Upper lobe of left lung (tissue), 6 donors: ENCODE measurements around the gene RHBDL2. TPM values are rescaled to one million over a fixed set of nuclear protein-coding genes. Genes with fewer than 3 reads are reported as not detected.
"Not testable (repeated sequence)": the region's sequence is repeated elsewhere in the genome, so short reads cannot be mapped to it uniquely, and the experiment has no call there.

Experiments
- ATAC-seq, 2 donors: fragments of 200-7000 bp; cut with Tn5 transposase; one replicate each; pipeline ENCODE4 v1.9.1; 2022; ENCODE audit warnings: mild to moderate bottlenecking in 2 of 2, moderate library complexity in 2 of 2; ENCODE audit not compliant: low FRiP score in 2 of 2
- DNase-seq, 2 donors: peaks; one replicate each; pipeline ENCODE4 v3.0.0-alpha.2; 2019 to 2020
- H3K27ac ChIP-seq, 4 donors: fragments of 200-600 bp; sonication (generic); one replicate each; pipeline ENCODE4 v1.5.1; 2016 to 2019
- H3K27me3 ChIP-seq, 4 donors: fragments of 200-600 bp; sonication (generic); one replicate each; pipeline ENCODE4 v1.5.1; 2017 to 2019
- H3K36me3 ChIP-seq, 4 donors: fragments of 200-600 bp; sonication (generic); one replicate each; pipeline ENCODE4 v1.5.1; 2016 to 2019
- H3K4me1 ChIP-seq, 4 donors: fragments of 200-600 bp; sonication (generic); one replicate each; pipeline ENCODE4 v1.5.1; 2018 to 2019
- H3K4me3 ChIP-seq, 4 donors: fragments of 200-600 bp; sonication (generic); one replicate each; pipeline ENCODE4 v1.5.1; 2017 to 2019; ENCODE audit warnings: mild to moderate bottlenecking in 2 of 4, moderate library complexity in 1 of 4
- H3K9me3 ChIP-seq, 4 donors: fragments of 200-600 bp; sonication (generic); one replicate each; pipeline ENCODE4 v1.5.1; 2018 to 2019
- CTCF ChIP-seq, 6 experiments: fragments of 450-650 bp in 4 of 6; fragments of 200-600 bp in 2 of 6; sonication (generic) in 2 of 6; IDR thresholded peaks; one replicate each; pipeline ENCODE4 v1.5.1; 2016 to 2019; ENCODE audit warnings: antibody characterized with exemption in 6 of 6
- EP300 ChIP-seq, 4 donors: sonication (generic); formaldehyde crosslinking; IDR thresholded peaks; one replicate each; pipeline ENCODE4 v1.5.1; 2017; ENCODE audit warnings: antibody characterized with exemption in 4 of 4, control low read depth in 2 of 4
- POLR2A ChIP-seq, 4 donors: fragments of 450-650 bp; IDR thresholded peaks; one replicate each; pipeline ENCODE4 v1.5.1; 2016 to 2017; ENCODE audit warnings: antibody characterized with exemption in 4 of 4, mild to moderate bottlenecking in 2 of 4
- POLR2AphosphoS5 ChIP-seq, 2 donors: sonication (generic); formaldehyde crosslinking; IDR thresholded peaks; one replicate each; pipeline ENCODE4 v1.5.1; 2017; ENCODE audit warnings: antibody characterized with exemption in 2 of 2
- WGBS, 2 donors: methylation state at CpG; one replicate each; pipeline ENCODE4 v1.1.5; 2017 to 2018; 5-methylcytosine and 5-hydroxymethylcytosine counted together
- total RNA-seq, 6 donors: library from RNA; depleted of rRNA in 4 of 6; stranded (reverse); fragments of >200 nt in 4 of 6; gene quantifications; one replicate each; pipeline versions ENCODE4 v1.1.0 to v1.2.1, GENCODE V29; 2016 to 2021
- donor health status: DM: no; HTN: no; CAD: no; lungs with moderate emphysema.
- donor health status: DM: no; HTN: yes; CAD: no; lungs with severe emphysema.

RHBDL2 gene
- total RNA-seq, 6 donors from 2014 or later = 0.43 to 7.8 (median 2.2) TPM

- Histone ChIP-seq H3K4me3 (no peak overlapping the region), H3K36me3 (peaks cover 4 to 82% (median 37%) of the 10 kb centered on the region in 4 donors), H3K4me1 (peaks cover 6 to 23% (median 19%) of the 10 kb centered on the region in 4 donors), H3K9me3 (no peaks in the 10 kb centered on the region), H3K27me3 (no peaks in the 10 kb centered on the region), H3K27ac (no peak overlapping the region)
- DNase-seq = no peak
- no peak for TF ChIP-seq CTCF (IDR thresholded peaks at IDR 0.05)
- TF ChIP-seq EP300 (IDR thresholded peaks at IDR 0.05) = no peak
- no peak for TF ChIP-seq POLR2AphosphoS5 (IDR thresholded peaks at IDR 0.05)
- no peak for TF ChIP-seq POLR2A (IDR thresholded peaks at IDR 0.05)
- ATAC-seq = no peak
- WGBS, 2 donors = 61 to 62% methylated on average over 4 of the region's 4 CpGs
These were observed 88.8 kb downstream of the RHBDL2 start for GRCh38 chr1:38852780-38853179.

- WGBS, 2 donors = 42 to 45% methylated on average over 1 of the region's 1 CpG
- Histone ChIP-seq H3K4me1 (peaks cover 0 to 10% (median 5%) of the 10 kb centered on the region in 4 donors), H3K9me3 (no peaks in the 10 kb centered on the region), H3K27ac (peak overlapping the region in 1 of 4 donors; percentile 21), H3K36me3 (peaks cover 7 to 95% (median 49%) of the 10 kb centered on the region in 4 donors), H3K4me3 (no peak overlapping the region), H3K27me3 (no peaks in the 10 kb centered on the region)
- DNase-seq = no peak
- ATAC-seq = peak in 1 of 2 donors; percentile 26
- no peak for TF ChIP-seq CTCF (IDR thresholded peaks at IDR 0.05)
- TF ChIP-seq EP300 (IDR thresholded peaks at IDR 0.05) = no peak
- TF ChIP-seq POLR2AphosphoS5 (IDR thresholded peaks at IDR 0.05) = no peak
- no peak for TF ChIP-seq POLR2A (IDR thresholded peaks at IDR 0.05)
These were observed 93.6 kb downstream of the RHBDL2 start for GRCh38 chr1:38848071-38848470.

- H3K4me1 ChIP-seq = peaks cover 0 to 5% (median 2%) of the 10 kb centered on the region in 4 donors
- H3K27ac ChIP-seq = no peak overlapping the region
- WGBS, 2 donors = 78 to 95% methylated on average over 3 of the region's 3 CpGs
- H3K4me3 ChIP-seq = no peak overlapping the region
- no peak for DNase-seq
- TF ChIP-seq POLR2AphosphoS5 (IDR thresholded peaks at IDR 0.05) (no peak), CTCF (IDR thresholded peaks at IDR 0.05) (no peak), POLR2A (IDR thresholded peaks at IDR 0.05) (no peak)
- no peaks in the 10 kb centered on the region for H3K27me3 ChIP-seq
- ATAC-seq = no peak
- peaks cover 7 to 97% (median 57%) of the 10 kb centered on the region in 4 donors for H3K36me3 ChIP-seq
- no peaks in the 10 kb centered on the region for H3K9me3 ChIP-seq
These were observed 95.4 kb downstream of the RHBDL2 start for GRCh38 chr1:38846210-38846609.

- ATAC-seq, H3K4me3 ChIP-seq: not testable (repeated sequence)
These were observed 96.5 kb downstream of the RHBDL2 start for GRCh38 chr1:38845088-38845487.

GRCh38 chr1:38840281-38840680 lies 101.3 kb downstream of the RHBDL2 start:
- no peak overlapping the region for H3K27ac ChIP-seq
- ATAC-seq (no peak), DNase-seq (no peak)
- no peaks in the 10 kb centered on the region for H3K27me3 ChIP-seq
- no peaks in the 10 kb centered on the region for H3K9me3 ChIP-seq
- TF ChIP-seq CTCF (IDR thresholded peaks at IDR 0.05) (no peak), POLR2A (IDR thresholded peaks at IDR 0.05) (no peak), EP300 (IDR thresholded peaks at IDR 0.05) (no peak), POLR2AphosphoS5 (IDR thresholded peaks at IDR 0.05) (no peak)
- H3K4me1 ChIP-seq = peaks cover 0 to 14% (median 3%) of the 10 kb centered on the region in 4 donors
- no peak overlapping the region for H3K4me3 ChIP-seq
- 45 to 48% methylated on average over 2 of the region's 2 CpGs for WGBS, 2 donors
- peaks cover 14 to 70% (median 39%) of the 10 kb centered on the region in 4 donors for H3K36me3 ChIP-seq

More at GRCh38 chr1:38845088-38845487, 96.5 kb downstream of the RHBDL2 start:
- 93 to 96% methylated on average over 3 of the region's 3 CpGs for WGBS, 2 donors
- not testable (repeated sequence) for H3K9me3 ChIP-seq, H3K27ac ChIP-seq, DNase-seq, H3K27me3 ChIP-seq
- Histone ChIP-seq H3K4me1 (peaks cover 0 to 11% (median 3%) of the 10 kb centered on the region in 4 donors), H3K36me3 (peaks cover 7 to 91% (median 50%) of the 10 kb centered on the region in 4 donors)
